ENCODE measurements around the gene SYT6. TPM values are rescaled to one million over a fixed set of nuclear protein-coding genes. Genes with fewer than 3 reads are reported as not detected.

Gene SYT6
- total and polyA plus RNA-seq, 2 of the 13 experiments (the other 11 are each of a cell fraction or from before 2014, with no cell fraction given): not detected

DNA sequence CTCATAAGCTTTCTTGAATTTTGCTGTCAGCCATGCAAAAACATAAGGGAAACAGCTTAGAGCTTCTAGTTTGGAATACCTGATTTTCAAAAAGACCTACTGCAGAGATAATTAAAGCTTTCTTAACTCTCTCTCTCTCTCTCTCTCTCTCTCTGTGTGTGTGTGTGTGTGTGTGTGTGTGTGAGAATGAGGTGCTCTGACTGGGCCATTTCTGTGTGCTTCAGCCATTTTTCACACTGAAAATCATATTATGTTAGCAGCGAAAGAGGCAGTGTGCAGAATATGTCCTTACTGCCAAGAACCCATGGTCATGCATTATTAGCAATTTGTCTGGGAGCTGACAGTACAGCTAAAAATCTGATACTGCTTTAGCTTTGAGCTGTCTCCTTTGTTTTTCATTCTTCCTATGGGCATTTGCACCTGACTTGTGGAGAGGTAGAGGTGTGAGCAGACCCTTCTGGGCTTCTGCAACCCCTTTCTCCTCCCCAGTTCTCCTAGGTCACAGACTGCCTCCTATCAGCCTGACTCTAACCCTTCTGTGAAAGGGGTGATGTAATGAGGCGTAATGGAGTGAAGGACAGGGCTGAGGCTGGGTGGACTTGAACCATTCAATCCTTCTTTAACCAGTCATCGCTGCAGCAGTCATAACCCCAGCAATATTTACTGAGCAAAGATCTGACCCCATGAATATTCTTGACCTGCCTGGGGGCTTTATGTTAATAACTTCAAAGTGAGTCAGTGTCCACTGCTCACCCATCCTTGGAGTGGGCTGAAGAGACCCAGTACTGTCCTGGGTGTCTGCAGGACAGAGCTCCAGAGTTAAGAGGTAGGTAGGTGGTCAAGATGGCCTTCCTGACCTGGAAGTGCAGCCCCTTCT is 61.2 kb downstream of the SYT6 start:
- 21% methylated on average over 3 of the region's 3 CpGs for WGBS (ENCODE audit: low lambda C conversion rate)
- Histone ChIP-seq H3K27ac (ENCODE audit: extremely low read length, insufficient read depth, low read length) (no peak overlapping the region), H3K79me2 (ENCODE audit: insufficient read depth, low read length) (no peaks in the 10 kb centered on the region), H3K9ac (ENCODE audit: insufficient read depth, low read depth, low read length) (no peak overlapping the region), H3K9me3 (ENCODE audit: low read length) (no peaks in the 10 kb centered on the region), H3K4me2 (ENCODE audit: low read depth, low read length) (no peak overlapping the region), H4K20me1 (ENCODE audit: insufficient read depth, low read length) (no peaks in the 10 kb centered on the region), H3K4me3 (replicated peaks in 1 of 3; ENCODE audit: insufficient read depth in 1 of 3, low read depth in 2 of 3, low read length in 3 of 3) (no peak overlapping the region), H3K36me3 (replicated peaks in 1 of 2; ENCODE audit: control insufficient read depth in 1 of 2, insufficient read depth in 2 of 2, low read length in 2 of 2) (no peaks in the 10 kb centered on the region), H2AFZ (ENCODE audit: low read length) (no peak overlapping the region), H3K27me3 (ENCODE audit: control insufficient read depth in 1 of 2, insufficient read depth in 2 of 2, low read length in 2 of 2) (peaks cover 0 to 16% of the 10 kb centered on the region in 2 experiments; a peak in 2 of 5 replicates), H3K4me1 (ENCODE audit: insufficient read depth, low read length) (no peaks in the 10 kb centered on the region)
- no peak for FAIRE-seq
- DNase-seq (ENCODE audit: low spot score): no peak
- ChIA-PET CTCF (ENCODE audit: low intra/inter-chr PET ratio, low total read pairs) (interaction anchor here (0.7 kb wide), 1 partner anchor 113 kb away, joined by 3 read pairs; the partner anchor contains the start of gene OLFML3), POLR2A (no interaction called here)
- BruUV-seq (replicated peaks): no TSS peak
- ATAC-seq: no peak
- TF ChIP-seq THYN1 (CRISPR knock-in tag; IDR thresholded peaks at IDR 0.05; ENCODE audit: borderline replicate concordance, low read depth) (no peak), SP2 (CRISPR knock-in tag; IDR thresholded peaks at IDR 0.05) (no peak), RBM22 (optimal IDR thresholded peaks at IDR 0.05; ENCODE audit: low read length) (no peak), ZNF879 (CRISPR knock-in tag; IDR thresholded peaks at IDR 0.05) (no peak), ZNF564 (CRISPR knock-in tag; IDR thresholded peaks at IDR 0.05) (no peak), ZNF205 (CRISPR knock-in tag; IDR thresholded peaks at IDR 0.05) (no peak), ZC3H4 (CRISPR knock-in tag; IDR thresholded peaks at IDR 0.05; ENCODE audit: borderline replicate concordance) (no peak), SPEN (CRISPR knock-in tag; IDR thresholded peaks at IDR 0.05; ENCODE audit: low read depth) (no peak)
- TF ChIP-seq, protein P1, sequence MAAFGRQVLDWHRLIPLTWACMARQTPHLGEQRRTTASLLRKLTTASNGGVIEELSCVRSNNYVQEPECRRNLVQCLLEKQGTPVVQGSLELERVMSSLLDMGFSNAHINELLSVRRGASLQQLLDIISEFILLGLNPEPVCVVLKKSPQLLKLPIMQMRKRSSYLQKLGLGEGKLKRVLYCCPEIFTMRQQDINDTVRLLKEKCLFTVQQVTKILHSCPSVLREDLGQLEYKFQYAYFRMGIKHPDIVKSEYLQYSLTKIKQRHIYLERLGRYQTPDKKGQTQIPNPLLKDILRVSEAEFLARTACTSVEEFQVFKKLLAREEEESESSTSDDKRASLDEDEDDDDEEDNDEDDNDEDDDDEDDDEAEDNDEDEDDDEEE (CRISPR knock-in tag; IDR thresholded peaks at IDR 0.05): no peak
- TF ChIP-seq, protein P2, sequence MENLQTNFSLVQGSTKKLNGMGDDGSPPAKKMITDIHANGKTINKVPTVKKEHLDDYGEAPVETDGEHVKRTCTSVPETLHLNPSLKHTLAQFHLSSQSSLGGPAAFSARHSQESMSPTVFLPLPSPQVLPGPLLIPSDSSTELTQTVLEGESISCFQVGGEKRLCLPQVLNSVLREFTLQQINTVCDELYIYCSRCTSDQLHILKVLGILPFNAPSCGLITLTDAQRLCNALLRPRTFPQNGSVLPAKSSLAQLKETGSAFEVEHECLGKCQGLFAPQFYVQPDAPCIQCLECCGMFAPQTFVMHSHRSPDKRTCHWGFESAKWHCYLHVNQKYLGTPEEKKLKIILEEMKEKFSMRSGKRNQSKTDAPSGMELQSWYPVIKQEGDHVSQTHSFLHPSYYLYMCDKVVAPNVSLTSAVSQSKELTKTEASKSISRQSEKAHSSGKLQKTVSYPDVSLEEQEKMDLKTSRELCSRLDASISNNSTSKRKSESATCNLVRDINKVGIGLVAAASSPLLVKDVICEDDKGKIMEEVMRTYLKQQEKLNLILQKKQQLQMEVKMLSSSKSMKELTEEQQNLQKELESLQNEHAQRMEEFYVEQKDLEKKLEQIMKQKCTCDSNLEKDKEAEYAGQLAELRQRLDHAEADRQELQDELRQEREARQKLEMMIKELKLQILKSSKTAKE (CRISPR knock-in tag; IDR thresholded peaks at IDR 0.05; ENCODE audit: borderline replicate concordance): no peak
- TF ChIP-seq, protein P3, sequence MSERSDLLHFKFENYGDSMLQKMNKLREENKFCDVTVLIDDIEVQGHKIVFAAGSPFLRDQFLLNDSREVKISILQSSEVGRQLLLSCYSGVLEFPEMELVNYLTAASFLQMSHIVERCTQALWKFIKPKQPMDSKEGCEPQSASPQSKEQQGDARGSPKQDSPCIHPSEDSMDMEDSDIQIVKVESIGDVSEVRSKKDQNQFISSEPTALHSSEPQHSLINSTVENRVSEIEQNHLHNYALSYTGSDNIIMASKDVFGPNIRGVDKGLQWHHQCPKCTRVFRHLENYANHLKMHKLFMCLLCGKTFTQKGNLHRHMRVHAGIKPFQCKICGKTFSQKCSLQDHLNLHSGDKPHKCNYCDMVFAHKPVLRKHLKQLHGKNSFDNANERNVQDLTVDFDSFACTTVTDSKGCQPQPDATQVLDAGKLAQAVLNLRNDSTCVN (CRISPR knock-in tag; IDR thresholded peaks at IDR 0.05; ENCODE audit: borderline replicate concordance): no peak
- intact Hi-C loops (cut with micrococcal nuclease; ENCODE audit: unreplicated experiment): no loop called here
- in situ Hi-C loops (cut with HindIII; ENCODE audit: extremely low pct_ligation_motif_present, low pct_unique_long_range_greater_than_20kb): no loop called here

Data from HepG2 (cell line).